HCT116 (cell line): ENCODE measurements around the gene IL11. TPM values are rescaled to one million over a fixed set of nuclear protein-coding genes. Genes with fewer than 3 reads are reported as not detected.

Experiments used
- ATAC-seq: fragments of 200-7000 bp; cut with Tn5 transposase; 2 replicates; pipeline ENCODE4 v1.9.1; 2020; ENCODE audit warnings: mild to moderate bottlenecking, moderate library complexity
- BruUV-seq: library from RNA; stranded (reverse); fragments of 400-500 nt; replicated peaks from 2 replicates; lab custom pipeline; 2021; lab: Mats Ljungman, UMichigan
- CTCF ChIA-PET: fragments of 300-600 bp; sonication (Branson Sonifier 250); formaldehyde crosslinking; loops from one replicate; lab custom pipeline; 2021; ENCODE audit warnings: antibody characterized with exemption; lab: Charles Lee
- POLR2A ChIA-PET: fragments of 300-600, 350-600 bp; sonication (Branson Sonifier 250); formaldehyde crosslinking; loops from one replicate; lab custom pipeline; 2021; ENCODE audit warnings: antibody characterized with exemption; lab: Charles Lee
- RAD21 ChIA-PET, 2 experiments: fragments of 300-600 bp; sonication (Branson Sonifier 250); formaldehyde crosslinking; loops; one replicate each; lab custom pipeline; 2023; ENCODE audit warnings: low total read pairs in 2 of 2; ENCODE audit not compliant: uncharacterized antibody in 2 of 2, unreplicated experiment in 2 of 2, low non-redundant PET in 1 of 2; lab: Charles Lee
- DNase-seq: peaks from one replicate; pipeline ENCODE4 v3.0.0-alpha.2; 2010; ENCODE audit warnings: low read depth, low spot score
- H2AFZ ChIP-seq: fragments of 200-600 bp; shearing (Covaris generic), sonication (generic); 2 replicates; pipeline ENCODE4 v1.6.1; 2017; ENCODE audit warnings: low read depth, mixed run types, mixed read lengths, antibody characterized with exemption, low read length; ENCODE audit not compliant: poor library complexity, severe bottlenecking
- H3K27ac ChIP-seq: 2 replicates; pipeline ENCODE4 v1.5.1; 2012; ENCODE audit warnings: low read depth, low read length
- H3K27me3 ChIP-seq: fragments of 200-600 bp; sonication (generic); 2 replicates; pipeline ENCODE4 v1.6.1; 2016; ENCODE audit warnings: mixed run types, low read length, mixed read lengths; ENCODE audit not compliant: insufficient read depth
- H3K36me3 ChIP-seq, 2 experiments: fragments of 200-500 bp in 1 of 2; fragments of 200-600 bp in 1 of 2; sonication (Bioruptor generic) in 1 of 2; sonication (generic) in 1 of 2; 2 replicates each; pipeline versions ENCODE4 v1.5.1 to v1.6.1; 2014 to 2016; ENCODE audit warnings: low read length in 2 of 2, inconsistent platforms in 1 of 2, mixed read lengths in 1 of 2, mixed run types in 1 of 2; ENCODE audit not compliant: insufficient read depth in 2 of 2, control insufficient read depth in 1 of 2
- H3K4me1 ChIP-seq, 2 experiments: fragments of 200-600 bp in 1 of 2; sonication (generic) in 1 of 2; 2 replicates each; pipeline versions ENCODE4 v1.5.1 to v1.6.1; 2012 to 2017; ENCODE audit warnings: low read length in 2 of 2, inconsistent platforms in 1 of 2, mild to moderate bottlenecking in 1 of 2, mixed read lengths in 1 of 2, mixed run types in 1 of 2, moderate library complexity in 1 of 2; ENCODE audit not compliant: insufficient read depth in 2 of 2, control insufficient read depth in 1 of 2
- H3K4me2 ChIP-seq: fragments of 200-600 bp; sonication (generic); 2 replicates; pipeline ENCODE4 v1.6.1; 2017; ENCODE audit warnings: mixed run types, low read length, mixed read lengths
- H3K4me3 ChIP-seq, 2 experiments: fragments of 200-600 bp in 1 of 2; sonication (generic) in 1 of 2; replicated peaks in 1 of 2; 2 replicates each; pipeline ENCODE4 v1.5.1; 2011 to 2016; ENCODE audit warnings: low read length in 2 of 2, control low read depth in 1 of 2, low read depth in 1 of 2, mild to moderate bottlenecking in 1 of 2, mixed read lengths in 1 of 2, mixed run types in 1 of 2
- H3K79me2 ChIP-seq: fragments of 200-600 bp; sonication (generic); 2 replicates; pipeline ENCODE4 v1.6.1; 2017; ENCODE audit warnings: mild to moderate bottlenecking, mixed run types, low read length, moderate library complexity, mixed read lengths; ENCODE audit not compliant: insufficient read depth
- H3K9ac ChIP-seq: fragments of 200-600 bp; sonication (generic); 2 replicates; pipeline ENCODE4 v1.6.1; 2016; ENCODE audit warnings: low read length, mixed read lengths
- H3K9me2 ChIP-seq: fragments of 200-600 bp; sonication (generic), shearing (Covaris generic); 2 replicates; pipeline ENCODE4 v1.6.1; 2017; ENCODE audit warnings: mixed run types, mild to moderate bottlenecking, moderate library complexity; ENCODE audit not compliant: insufficient read depth
- H3K9me3 ChIP-seq, 2 experiments: fragments of 200-500 bp in 1 of 2; fragments of 200-600 bp in 1 of 2; sonication (Bioruptor generic) in 1 of 2; sonication (generic) in 1 of 2; 2 replicates each; pipeline ENCODE4 v1.6.1; 2014 to 2017; ENCODE audit warnings: low read length in 2 of 2, mixed read lengths in 2 of 2, inconsistent platforms in 1 of 2, low read depth in 1 of 2, mild to moderate bottlenecking in 1 of 2, mixed run types in 1 of 2, moderate library complexity in 1 of 2; ENCODE audit not compliant: control insufficient read depth in 1 of 2, insufficient read depth in 1 of 2
- H4K20me1 ChIP-seq: fragments of 200-600 bp; sonication (generic), shearing (Covaris generic); 2 replicates; pipeline ENCODE4 v1.6.1; 2017; ENCODE audit warnings: mixed run types, mild to moderate bottlenecking, moderate library complexity; ENCODE audit not compliant: insufficient read depth
- CBX3 ChIP-seq: IDR thresholded peaks from 2 replicates; pipeline ENCODE4 v1.6.1; 2012; ENCODE audit warnings: low read depth
- CEBPB ChIP-seq: IDR thresholded peaks from 2 replicates; pipeline ENCODE4 v1.6.1; 2012; ENCODE audit warnings: low read depth
- JUND ChIP-seq: IDR thresholded peaks from 2 replicates; pipeline ENCODE4 v1.6.1; 2012
- POLR2AphosphoS5 ChIP-seq: IDR thresholded peaks from 2 replicates; pipeline ENCODE4 v1.6.1; 2011; ENCODE audit warnings: mild to moderate bottlenecking, low read depth, low read length, moderate library complexity
- REST ChIP-seq: IDR thresholded peaks from 2 replicates; pipeline ENCODE4 v1.6.1; 2012; ENCODE audit warnings: low read depth
- SRF ChIP-seq: IDR thresholded peaks from 2 replicates; pipeline ENCODE4 v1.6.1; 2012; ENCODE audit warnings: low read depth
- TCF7L2 ChIP-seq: IDR thresholded peaks from 2 replicates; pipeline ENCODE4 v1.7.0; 2011; ENCODE audit warnings: borderline replicate concordance, inconsistent platforms; ENCODE audit not compliant: insufficient read depth, insufficient read length; ENCODE audit errors: extremely low read depth
- YY1 ChIP-seq: IDR thresholded peaks from 2 replicates; pipeline ENCODE4 v1.6.1; 2011; ENCODE audit warnings: low read length, low read depth, moderate library complexity, mild to moderate bottlenecking; ENCODE audit not compliant: insufficient replicate concordance; ENCODE audit errors: extremely low read depth
- intact Hi-C: fragments of 100-400 bp; cut with micrococcal nuclease; formaldehyde crosslinking; loops from 2 replicates; pipeline ENCODE4 v1.10.0; 2022
- total RNA-seq: library from RNA; stranded (reverse); gene quantifications from one replicate; pipeline ENCODE4 v1.2.1, GENCODE V29; 2021; ENCODE audit not compliant: unreplicated experiment

Gene IL11
- total RNA-seq, 1 experiment from 2014 or later: 2.8 TPM

- no TSS peak for BruUV-seq
- Histone ChIP-seq H3K9me2 (no peaks in the 10 kb centered on the region), H3K27ac (no peak overlapping the region), H3K36me3 (no peaks in the 10 kb centered on the region), H3K27me3 (no peaks in the 10 kb centered on the region), H3K4me2 (no peak overlapping the region), H3K79me2 (no peaks in the 10 kb centered on the region), H3K4me1 (no peaks in the 10 kb centered on the region), H3K4me3 (no peak overlapping the region), H4K20me1 (no peaks in the 10 kb centered on the region), H3K9me3 (no peaks in the 10 kb centered on the region), H3K9ac (no peak overlapping the region), H2AFZ (no peak overlapping the region)
- ATAC-seq (no peak), DNase-seq (no peak)
- TF ChIP-seq CEBPB: no peak
- no peak for TF ChIP-seq REST
- no peak for TF ChIP-seq CBX3
- TF ChIP-seq JUND: no peak
- TF ChIP-seq SRF: no peak
- no peak for TF ChIP-seq YY1
- TF ChIP-seq TCF7L2: no peak
- no peak for TF ChIP-seq POLR2AphosphoS5
- RAD21 ChIA-PET: no interaction called here
- POLR2A ChIA-PET: no interaction called here
- intact Hi-C loops: no loop called here
- CTCF ChIA-PET: interaction anchor here (2.6 kb wide), 1 partner anchor 20 kb away, joined by 12 read pairs; no protein-coding TSS in a partner anchor
Measured at GRCh38 chr19:55321466-55322137, 48.7 kb downstream of the IL11 start.
